Cardiac fibroblast (primary cell): Measurements from ENCODE around the gene MST1.
A peak's percentile ranks its signal among the peaks of the same experiment; 100 is the strongest.

Experiments used
- DNase-seq, 2 donors: peaks; one replicate each; pipeline versions ENCODE4 v3.0.0 to v3.0.0-alpha.2; 2010; ENCODE audit warnings: low read depth in 2 of 2
- H3K4me3 ChIP-seq, 2 donors: replicated peaks in 1 of 2; 1 replicate in 1 of 2; 2 replicates in 1 of 2; pipeline ENCODE4 v1.5.1; 2011; ENCODE audit warnings: low read depth in 2 of 2, low read length in 2 of 2, mild to moderate bottlenecking in 2 of 2, moderate library complexity in 1 of 2
- CTCF ChIP-seq: IDR thresholded peaks from one replicate; pipeline ENCODE4 v1.5.1; 2011; ENCODE audit warnings: low read depth, mild to moderate bottlenecking, low read length, inconsistent platforms

The MST1 gene

GRCh38 chr3:49713336-49714105, 24.2 kb upstream of the MST1 start:
- H3K4me3 ChIP-seq, result no peak overlapping the region
- no peak for TF ChIP-seq CTCF
- DNase-seq, result no peak

GRCh38 chr3:49712631-49713317, 23.5 kb upstream of the MST1 start:
- no peak overlapping the region for H3K4me3 ChIP-seq
- no peak for TF ChIP-seq CTCF
- no peak for DNase-seq

- TF ChIP-seq CTCF, result no peak
- H3K4me3 ChIP-seq, result no peak overlapping the region
- DNase-seq, result no peak
Observed at GRCh38 chr3:49712166-49712565, 22.9 kb upstream of the MST1 start.

GRCh38 chr3:49711489-49711888, 22.2 kb upstream of the MST1 start:
- DNase-seq, result no peak
- H3K4me3 ChIP-seq, result no peak overlapping the region
- TF ChIP-seq CTCF, result no peak

- TF ChIP-seq CTCF, result no peak
- DNase-seq, result no peak
- no peak overlapping the region for H3K4me3 ChIP-seq
Observed at GRCh38 chr3:49709852-49710251, 20.6 kb upstream of the MST1 start.

GRCh38 chr3:49707113-49707480, 17.8 kb upstream of the MST1 start:
- peak in 1 of 2 donors; percentile 14 for DNase-seq
- no peak for TF ChIP-seq CTCF
- no peak overlapping the region for H3K4me3 ChIP-seq
